Measurements from ENCODE around the gene MAGI2. TPM values are rescaled to one million over a fixed set of nuclear protein-coding genes. Genes with fewer than 3 reads are reported as not detected.

Gene MAGI2
- total and polyA plus RNA-seq, 9 donors: 7.1 to 20.4 (median 18.7) TPM

- intact Hi-C loops (cut with DNase I): no loop called here
- H3K4me3 ChIP-seq: no peak overlapping the region
- no peaks in the 10 kb centered on the region for H3K4me1 ChIP-seq (ENCODE audit: insufficient read depth)
- H3K27ac ChIP-seq: no peak overlapping the region
- TF ChIP-seq CTCF (IDR thresholded peaks at IDR 0.05) (no peak), EP300 (IDR thresholded peaks at IDR 0.05) (no peak), POLR2A (IDR thresholded peaks at IDR 0.05) (no peak)
- WGBS, 3 donors: 85 to 93% (median 88%) methylated on average over 7 of the region's 7 CpGs
- no peaks in the 10 kb centered on the region for H3K9me3 ChIP-seq
- DNase-seq: no peak
- H3K36me3 ChIP-seq: no peaks in the 10 kb centered on the region
- H3K27me3 ChIP-seq: no peaks in the 10 kb centered on the region
Observed at GRCh38 chr7:78038465-78039080, 1414.9 kb downstream of the MAGI2 start.

GRCh38 chr7:78037603-78038002 is 1415.9 kb downstream of the MAGI2 start:
- H3K36me3 ChIP-seq: no peaks in the 10 kb centered on the region

GRCh38 chr7:78033410-78033809 is 1420.1 kb downstream of the MAGI2 start:
- WGBS, 3 donors: 92 to 97% (median 93%) methylated on average over 1 of the region's 1 CpG
- Histone ChIP-seq H3K27ac (no peak overlapping the region), H3K4me3 (no peak overlapping the region), H3K4me1 (ENCODE audit: insufficient read depth) (no peaks in the 10 kb centered on the region), H3K27me3 (no peaks in the 10 kb centered on the region), H3K36me3 (no peaks in the 10 kb centered on the region), H3K9me3 (no peaks in the 10 kb centered on the region)
- intact Hi-C loops (cut with DNase I): no loop called here
- no peak for DNase-seq
- TF ChIP-seq CTCF (IDR thresholded peaks at IDR 0.05) (no peak), EP300 (IDR thresholded peaks at IDR 0.05) (no peak), POLR2A (IDR thresholded peaks at IDR 0.05) (no peak)

More at GRCh38 chr7:78037603-78038002, 1415.9 kb downstream of the MAGI2 start:
- 94 to 97% (median 96%) methylated on average over 4 of the region's 4 CpGs for WGBS, 3 donors
- H3K4me3 ChIP-seq: no peak overlapping the region
- H3K9me3 ChIP-seq: no peaks in the 10 kb centered on the region
- no peaks in the 10 kb centered on the region for H3K27me3 ChIP-seq
- no peak for DNase-seq
- H3K4me1 ChIP-seq (ENCODE audit: insufficient read depth): no peaks in the 10 kb centered on the region
- no peak for TF ChIP-seq CTCF (IDR thresholded peaks at IDR 0.05)
- no peak for TF ChIP-seq EP300 (IDR thresholded peaks at IDR 0.05)
- no peak for TF ChIP-seq POLR2A (IDR thresholded peaks at IDR 0.05)
- intact Hi-C loops (cut with DNase I): no loop called here
- H3K27ac ChIP-seq: no peak overlapping the region

- H3K4me3 ChIP-seq: no peak overlapping the region
- DNase-seq: no peak
- no peaks in the 10 kb centered on the region for H3K27me3 ChIP-seq
- whole genome bisulfite sequencing, 3 donors: 86 to 90% (median 87%) methylated on average over 5 of the region's 5 CpGs
- TF ChIP-seq EP300 (IDR thresholded peaks at IDR 0.05) (no peak), POLR2A (IDR thresholded peaks at IDR 0.05) (no peak), CTCF (IDR thresholded peaks at IDR 0.05) (no peak)
- no peak overlapping the region for H3K27ac ChIP-seq
- H3K9me3 ChIP-seq: no peaks in the 10 kb centered on the region
- no peaks in the 10 kb centered on the region for H3K4me1 ChIP-seq (ENCODE audit: insufficient read depth)
- intact Hi-C loops (cut with DNase I): no loop called here
- H3K36me3 ChIP-seq: no peaks in the 10 kb centered on the region
Observed at GRCh38 chr7:78026492-78026891, 1427.0 kb downstream of the MAGI2 start.

Measured in ovary (tissue), 9 donors.